ENCODE results near the gene SLC44A1. TPM values are rescaled to one million over a fixed set of nuclear protein-coding genes. Genes with fewer than 3 reads are reported as not detected.

Gene SLC44A1
- total RNA-seq, 4 donors from 2014 or later: 51.1 to 82.2 (median 70.5) TPM

DNA sequence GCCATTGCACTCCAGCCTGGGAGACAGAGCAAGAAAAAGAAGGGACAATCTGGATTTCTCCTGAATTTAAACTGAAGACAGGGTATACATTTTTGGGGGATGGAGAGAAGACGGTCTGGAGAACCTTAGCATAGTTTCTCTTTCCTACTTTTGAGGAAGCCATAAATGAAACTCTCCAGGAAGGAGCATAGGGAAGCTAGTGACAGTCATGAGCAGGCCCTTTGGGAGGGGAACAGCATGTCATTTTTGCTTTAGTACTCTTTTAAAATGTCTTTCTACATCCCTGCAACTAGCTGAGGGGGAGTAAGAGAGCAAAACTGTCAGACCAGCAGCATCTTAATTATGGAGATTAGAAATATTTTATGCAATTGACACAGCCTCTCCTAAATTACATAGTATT lies 8.2 kb upstream of the SLC44A1 start:
- intact Hi-C loops (cut with DNase I; ENCODE audit: low total_unique reads): no loop called here
- TF ChIP-seq, protein P1, sequence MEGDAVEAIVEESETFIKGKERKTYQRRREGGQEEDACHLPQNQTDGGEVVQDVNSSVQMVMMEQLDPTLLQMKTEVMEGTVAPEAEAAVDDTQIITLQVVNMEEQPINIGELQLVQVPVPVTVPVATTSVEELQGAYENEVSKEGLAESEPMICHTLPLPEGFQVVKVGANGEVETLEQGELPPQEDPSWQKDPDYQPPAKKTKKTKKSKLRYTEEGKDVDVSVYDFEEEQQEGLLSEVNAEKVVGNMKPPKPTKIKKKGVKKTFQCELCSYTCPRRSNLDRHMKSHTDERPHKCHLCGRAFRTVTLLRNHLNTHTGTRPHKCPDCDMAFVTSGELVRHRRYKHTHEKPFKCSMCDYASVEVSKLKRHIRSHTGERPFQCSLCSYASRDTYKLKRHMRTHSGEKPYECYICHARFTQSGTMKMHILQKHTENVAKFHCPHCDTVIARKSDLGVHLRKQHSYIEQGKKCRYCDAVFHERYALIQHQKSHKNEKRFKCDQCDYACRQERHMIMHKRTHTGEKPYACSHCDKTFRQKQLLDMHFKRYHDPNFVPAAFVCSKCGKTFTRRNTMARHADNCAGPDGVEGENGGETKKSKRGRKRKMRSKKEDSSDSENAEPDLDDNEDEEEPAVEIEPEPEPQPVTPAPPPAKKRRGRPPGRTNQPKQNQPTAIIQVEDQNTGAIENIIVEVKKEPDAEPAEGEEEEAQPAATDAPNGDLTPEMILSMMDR (IDR thresholded peaks at IDR 0.05): no peak
- no peak for TF ChIP-seq POLR2A (IDR thresholded peaks at IDR 0.05)
- WGBS, 2 donors: 89 to 93% methylated on average over 1 of the region's 1 CpG
- no peak for DNase-seq (ENCODE audit: low spot score in 2 of 2)
- no peak overlapping the region for H3K4me3 ChIP-seq (ENCODE audit: low read depth, poor library complexity, severe bottlenecking)

DNA sequence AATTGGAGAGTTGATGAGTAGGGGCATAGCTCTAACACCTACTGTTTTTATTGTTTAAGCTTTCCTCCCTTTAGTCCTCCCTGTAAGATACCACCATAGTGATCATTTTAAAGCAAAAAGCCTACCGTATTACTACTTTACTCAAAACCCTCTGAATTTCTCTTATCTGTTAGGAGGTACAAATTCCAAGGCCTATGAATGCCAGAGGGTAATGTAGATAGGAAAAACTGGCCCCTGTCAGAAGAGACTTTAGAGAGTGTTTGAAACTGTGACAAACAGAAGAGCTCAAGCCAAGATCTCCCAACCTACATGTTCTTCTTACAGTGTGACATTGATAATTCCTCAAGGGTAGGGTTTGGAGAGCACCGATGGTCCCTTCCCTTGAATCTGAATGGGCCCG lies 7.2 kb upstream of the SLC44A1 start:
- intact Hi-C loops (cut with DNase I; ENCODE audit: low total_unique reads): no loop called here
- TF ChIP-seq POLR2A (IDR thresholded peaks at IDR 0.05): no peak
- TF ChIP-seq, protein P1 (IDR thresholded peaks at IDR 0.05): no peak

DNA sequence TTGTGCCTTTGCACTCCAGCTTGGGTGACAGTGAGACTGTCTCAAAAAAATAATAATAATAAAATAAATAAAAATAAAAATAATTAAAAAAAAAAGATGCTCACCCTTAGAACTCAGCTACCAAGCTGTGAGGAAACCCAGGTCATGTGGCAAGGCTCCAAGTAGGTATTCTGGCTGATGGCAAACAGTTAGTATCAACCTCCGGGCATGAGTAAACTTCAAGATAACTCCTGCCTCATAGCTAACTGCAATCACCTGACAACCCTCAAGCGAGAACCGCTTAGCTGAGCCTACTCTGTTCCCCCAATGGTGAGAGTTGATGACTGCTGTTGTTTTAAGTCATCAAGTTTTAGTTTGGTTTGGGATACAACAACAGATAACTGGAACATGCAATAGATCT lies 6.1 kb upstream of the SLC44A1 start:
- DNase-seq (ENCODE audit: low spot score in 2 of 2): no peak
- H3K4me3 ChIP-seq (ENCODE audit: low read depth, poor library complexity, severe bottlenecking): no peak overlapping the region
- intact Hi-C loops (cut with DNase I; ENCODE audit: low total_unique reads): no loop called here
- TF ChIP-seq, protein P1 (IDR thresholded peaks at IDR 0.05): no peak
- TF ChIP-seq POLR2A (IDR thresholded peaks at IDR 0.05): no peak
- WGBS, 2 donors: 71 to 89% methylated on average over 3 of the region's 3 CpGs

More for the DNA sequence above, 7.2 kb upstream of the SLC44A1 start:
- H3K4me3 ChIP-seq (ENCODE audit: low read depth, poor library complexity, severe bottlenecking): no peak overlapping the region
- DNase-seq (ENCODE audit: low spot score in 2 of 2): no peak
- WGBS, 2 donors: 93 to 95% methylated on average over 3 of the region's 3 CpGs

DNA sequence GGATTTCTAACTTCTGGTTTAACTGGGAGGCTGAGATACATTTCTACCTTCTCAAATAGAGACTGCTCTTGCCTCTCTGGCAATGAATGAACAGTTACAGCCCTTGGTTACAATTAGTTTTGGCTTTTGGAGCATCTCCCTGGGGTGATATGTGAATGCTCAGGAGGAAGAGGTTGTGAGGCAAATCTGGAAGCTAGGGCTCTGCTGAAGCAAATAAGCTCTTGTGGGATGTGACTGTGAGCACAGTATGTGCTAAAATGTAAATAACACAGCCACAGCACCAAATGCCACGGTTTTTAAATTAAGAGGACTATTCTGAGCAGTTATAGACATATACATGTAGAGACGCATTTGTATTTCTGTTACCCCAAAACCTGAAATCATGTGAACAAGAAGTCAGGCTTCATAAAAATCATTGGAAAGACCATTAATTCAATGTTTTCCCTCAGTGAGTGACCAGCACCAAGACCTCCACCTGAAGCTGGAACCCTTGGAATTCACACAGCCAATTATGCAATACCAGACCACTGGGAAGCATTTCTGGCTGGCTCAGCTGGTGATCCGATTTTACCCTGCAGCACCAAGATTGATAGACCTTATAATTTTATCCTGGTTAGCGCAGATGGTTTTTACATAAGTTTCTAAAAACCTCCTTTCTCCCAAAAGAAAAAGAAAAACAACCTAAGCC lies 3.0 kb upstream of the SLC44A1 start:
- DNase-seq (ENCODE audit: low spot score in 2 of 2): no peak
- intact Hi-C loops (cut with DNase I; ENCODE audit: low total_unique reads): no loop called here
- TF ChIP-seq, protein P1 (IDR thresholded peaks at IDR 0.05): no peak
- no peak for TF ChIP-seq POLR2A (IDR thresholded peaks at IDR 0.05)
- WGBS, 2 donors: 56 to 59% methylated on average over 4 of the region's 4 CpGs
- H3K4me3 ChIP-seq (ENCODE audit: low read depth, poor library complexity, severe bottlenecking): no peak overlapping the region

DNA sequence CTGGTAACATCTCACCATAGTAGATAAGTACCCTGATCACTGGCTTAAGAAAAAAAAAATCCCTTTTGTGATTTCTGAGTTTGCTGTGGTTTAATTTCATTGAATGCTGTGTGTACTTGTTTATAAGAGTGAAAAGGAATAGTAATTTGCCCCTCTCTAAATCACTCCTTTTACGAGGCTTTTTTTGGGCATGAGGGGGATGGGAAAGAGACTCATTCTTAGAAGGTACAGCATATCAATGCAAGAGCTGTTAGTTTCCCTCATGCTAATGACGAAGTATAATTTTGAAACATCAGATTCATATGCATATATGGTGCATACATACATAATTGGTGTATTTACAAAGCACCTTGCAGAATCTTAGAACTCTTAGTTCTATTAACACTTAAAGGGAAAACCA lies 2.4 kb upstream of the SLC44A1 start:
- WGBS, 2 donors: 50 to 61% methylated on average over 2 of the region's 2 CpGs
- DNase-seq (ENCODE audit: low spot score in 2 of 2): no peak
- no peak overlapping the region for H3K4me3 ChIP-seq (ENCODE audit: low read depth, poor library complexity, severe bottlenecking)
- intact Hi-C loops (cut with DNase I; ENCODE audit: low total_unique reads): no loop called here
- TF ChIP-seq POLR2A (IDR thresholded peaks at IDR 0.05): no peak
- TF ChIP-seq, protein P1 (IDR thresholded peaks at IDR 0.05): no peak

DNA sequence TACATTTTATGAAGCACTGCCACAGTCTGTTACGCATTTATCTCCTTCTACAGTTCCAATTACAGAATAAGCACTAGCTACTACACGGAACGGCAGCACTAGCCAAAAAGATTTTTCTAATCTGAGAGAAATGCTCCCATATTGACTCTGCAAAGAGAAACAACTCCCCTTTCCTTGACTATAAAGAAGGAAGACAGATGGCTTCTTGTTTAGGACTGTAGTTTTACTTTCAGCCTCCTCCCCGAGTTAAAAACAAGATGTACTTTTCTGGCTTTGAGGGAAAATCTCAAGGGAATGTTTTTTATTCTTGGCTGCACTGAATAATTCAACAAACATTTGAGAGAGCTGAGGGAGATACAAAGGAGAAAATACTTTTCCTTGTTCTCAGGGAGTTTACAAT lies 1.9 kb upstream of the SLC44A1 start:
- H3K4me3 ChIP-seq (ENCODE audit: low read depth, poor library complexity, severe bottlenecking): no peak overlapping the region
- DNase-seq (ENCODE audit: low spot score in 2 of 2): no peak
- intact Hi-C loops (cut with DNase I; ENCODE audit: low total_unique reads): no loop called here
- TF ChIP-seq POLR2A (IDR thresholded peaks at IDR 0.05): no peak
- TF ChIP-seq, protein P1 (IDR thresholded peaks at IDR 0.05): no peak
- WGBS, 2 donors: 21 to 23% methylated on average over 4 of the region's 4 CpGs
